K562 (cell line): Measurements from ENCODE around the gene RAI1. TPM values are rescaled to one million over a fixed set of nuclear protein-coding genes. Genes with fewer than 3 reads are reported as not detected.

ENCODE experiments used
- ATAC-seq: fragments of 200-7000 bp; cut with Tn5 transposase; 3 replicates; pipeline ENCODE4 v1.9.1; 2020; ENCODE audit warnings: moderate library complexity
- BruUV-seq: library from RNA; stranded (reverse); fragments of 400-500 nt; replicated peaks from 2 replicates; lab custom pipeline; 2021; lab: Mats Ljungman, UMichigan
- CTCF ChIA-PET: fragments of 300-600 bp; formaldehyde crosslinking; extraction: SDS; loops from one replicate; lab custom pipeline; 2021; ENCODE audit warnings: low intra/inter-chr PET ratio; lab: Yijun Ruan, JAX
- POLR2A ChIA-PET: fragments of 300-600, 350-650 bp; sonication (Branson Sonifier 250); formaldehyde crosslinking; extraction: SDS; loops from one replicate; lab custom pipeline; 2021; ENCODE audit warnings: antibody characterized with exemption, inconsistent platforms; lab: Yijun Ruan, JAX
- DNase-seq, 4 experiments: peaks; one replicate each; pipeline versions ENCODE4 v3.0.0 to v3.0.0-alpha.2; 2011 to 2018; ENCODE audit warnings: low spot score in 3 of 4, mixed read lengths in 3 of 4; ENCODE audit errors: extremely low read depth in 1 of 4
- FAIRE-seq: peaks from 2 replicates; lab custom pipeline; 2011; peaks lifted over from hg19 to GRCh38; lab: Jason Lieb, UNC
- H2AFZ ChIP-seq: 2 replicates; pipeline ENCODE4 v1.6.0; 2011; ENCODE audit warnings: low read depth, low read length, control low read depth, inconsistent platforms
- H3K27ac ChIP-seq: fragments of 200-600 bp; 3 replicates; pipeline ENCODE4 v1.8.0; 2011; ENCODE audit warnings: low read depth, mild to moderate bottlenecking, control low read depth, inconsistent platforms, low read length, moderate library complexity, mixed read lengths; ENCODE audit errors: extremely low read depth
- H3K27me3 ChIP-seq, 2 experiments: fragments of 300-600 bp in 1 of 2; 2 replicates in 1 of 2; 3 replicates in 1 of 2; pipeline versions ENCODE4 v1.6.0 to v1.8.0; 2011; ENCODE audit warnings: inconsistent platforms in 2 of 2, low read length in 2 of 2, mild to moderate bottlenecking in 1 of 2, mixed read lengths in 1 of 2, moderate library complexity in 1 of 2; ENCODE audit not compliant: control insufficient read depth in 2 of 2, insufficient read depth in 2 of 2
- H3K36me3 ChIP-seq: fragments of 300-600 bp; 3 replicates; pipeline ENCODE4 v1.8.0; 2011; ENCODE audit warnings: mild to moderate bottlenecking, low read length, inconsistent platforms; ENCODE audit not compliant: control insufficient read depth, insufficient read depth
- H3K4me1 ChIP-seq, 2 experiments: fragments of 200-600 bp in 1 of 2; replicated peaks in 1 of 2; 2 replicates in 1 of 2; 3 replicates in 1 of 2; pipeline versions ENCODE4 v1.5.1 to v1.8.0; 2011; ENCODE audit warnings: inconsistent platforms in 2 of 2, low read length in 2 of 2, mild to moderate bottlenecking in 1 of 2, mixed read lengths in 1 of 2, moderate library complexity in 1 of 2; ENCODE audit not compliant: control insufficient read depth in 2 of 2, insufficient read depth in 2 of 2
- H3K4me2 ChIP-seq: 2 replicates; pipeline ENCODE4 v1.6.1; 2011; ENCODE audit warnings: low read length, control low read depth, inconsistent platforms, mixed read lengths; ENCODE audit not compliant: insufficient read depth
- H3K4me3 ChIP-seq: fragments of 200-600 bp; sonication (generic), shearing (Covaris generic); 2 replicates; pipeline ENCODE4 v1.5.1; 2016; ENCODE audit warnings: control low read depth, inconsistent platforms
- H3K79me2 ChIP-seq: fragments of 200-600 bp; 3 replicates; pipeline ENCODE4 v1.8.0; 2011; ENCODE audit warnings: low read length, inconsistent platforms; ENCODE audit not compliant: control insufficient read depth, insufficient read depth
- H3K9ac ChIP-seq, 2 experiments: 2 replicates each; pipeline versions ENCODE4 v1.6.0 to v1.6.1; 2011; ENCODE audit warnings: low read depth in 2 of 2, low read length in 2 of 2, control low read depth in 1 of 2, inconsistent platforms in 1 of 2, mild to moderate bottlenecking in 1 of 2, mixed read lengths in 1 of 2; ENCODE audit not compliant: insufficient read depth in 1 of 2
- H3K9me1 ChIP-seq: one replicate; pipeline ENCODE4 v1.6.0; 2011; ENCODE audit warnings: inconsistent platforms, mild to moderate bottlenecking, low read length, moderate library complexity; ENCODE audit not compliant: control insufficient read depth, insufficient read depth
- H3K9me3 ChIP-seq: replicated peaks from 2 replicates; pipeline ENCODE4 v1.5.1; 2011; ENCODE audit warnings: low read depth, low read length, inconsistent platforms; ENCODE audit not compliant: control insufficient read depth, insufficient read depth
- H4K20me1 ChIP-seq: replicated peaks from 2 replicates; pipeline ENCODE4 v1.6.1; 2011; ENCODE audit warnings: low read length, inconsistent platforms, mixed read lengths; ENCODE audit not compliant: control insufficient read depth, insufficient read depth
- CXXC5 ChIP-seq: fragments of 250-450 bp; sonication (Bioruptor Pico); IDR thresholded peaks from 2 replicates; pipeline ENCODE4 v1.8.0; 2022; ENCODE audit warnings: inconsistent platforms, mild to moderate bottlenecking, moderate library complexity
- GTF3C2 ChIP-seq: IDR thresholded peaks from 3 replicates; pipeline ENCODE4 v1.6.1; 2011; ENCODE audit warnings: borderline replicate concordance, mild to moderate bottlenecking, moderate library complexity; ENCODE audit not compliant: insufficient read length; ENCODE audit errors: extremely low read depth
- WGBS: fragments of 100-300 bp; shearing (Covaris generic); methylation state at CpG from one replicate; pipeline ENCODE4 v1.1.6; 2016; ENCODE audit warnings: low coverage, mixed read lengths; ENCODE audit not compliant: insufficient coverage; ENCODE audit errors: missing lambda C conversion rate; 5-methylcytosine and 5-hydroxymethylcytosine counted together
- in situ Hi-C: fragments of 300-500 bp; cut with MboI; formaldehyde crosslinking; loops from 4 replicates; pipeline ENCODE4 v1.15.0; 2018; ENCODE audit warnings: inconsistent platforms, mixed read lengths
- intact Hi-C: fragments of 100-400 bp; cut with micrococcal nuclease; formaldehyde crosslinking; loops from 2 replicates; pipeline ENCODE4 v1.14.2; 2022
- polyA plus RNA-seq, 8 experiments: library from polyadenylated mRNA; depleted of rRNA in 4 of 8; stranded (reverse) in 5 of 8; unstranded in 3 of 8; fragments of >200 nt; fragmentation: Nextera tagmentation in 2 of 8; fragmentation: Illumina TruSeq in 1 of 8; extraction: Ambion mirVana in 2 of 8; extraction: Trizol in 1 of 8; gene quantifications; 2 replicates each; pipeline versions ENCODE4 v1.2.1 to v1.2.3, GENCODE V29; 2011 to 2014; ENCODE audit warnings: inconsistent platforms in 1 of 8, missing spikeins in 1 of 8
- total RNA-seq, 7 experiments: library from RNA; depleted of rRNA in 6 of 7; stranded (reverse); fragments of >200 nt in 6 of 7; fragmentation: Illumina TruSeq in 2 of 7; extraction: Trizol in 2 of 7; gene quantifications; 2 replicates each; pipeline versions ENCODE4 v1.2.1 to v1.2.3, GENCODE V29; 2011 to 2021; ENCODE audit warnings: low replicate concordance in 1 of 7

Gene RAI1
- total and polyA plus RNA-seq, 9 of the 15 experiments (the other 6 are each of a cell fraction or from before 2014, with no cell fraction given) = 0.68 to 19.9 (median 5.5) TPM

GRCh38 chr17:17848311-17849082 is 167.2 kb downstream of the RAI1 start:
- 86% methylated on average over 5 of the region's 10 CpGs for WGBS
- BruUV-seq = no TSS peak
- POLR2A ChIA-PET = interaction anchor here (2.7 to 5.7 kb wide), 2 partner anchors 8 to 10 kb away, joined by 14 to 39 read pairs; no protein-coding TSS in a partner anchor
- ATAC-seq = no peak
- no peak overlapping the region for H3K4me3 ChIP-seq
- H3K36me3 ChIP-seq = no peaks in the 10 kb centered on the region
- intact Hi-C loops = no loop called here
- no peak overlapping the region for H3K4me2 ChIP-seq
- H3K9ac ChIP-seq = peak overlapping the region in 1 of 2 experiments; percentile 36; a peak in 2 of 4 replicates
- TF ChIP-seq CXXC5 (no peak), GTF3C2 (no peak)
- TF ChIP-seq, all 486 proteins: peak for 0
- H3K27me3 ChIP-seq = no peaks in the 10 kb centered on the region
- no peak for FAIRE-seq
- peak overlapping the region; percentile 94; the same call in 1 of the 3 replicates for H3K27ac ChIP-seq
- no peaks in the 10 kb centered on the region for H3K79me2 ChIP-seq
- H3K4me1 ChIP-seq = peaks cover 40 to 77% of the 10 kb centered on the region in 2 experiments
- CTCF ChIA-PET = no interaction called here
- H3K9me1 ChIP-seq = no peaks in the 10 kb centered on the region
- H3K9me3 ChIP-seq = no peaks in the 10 kb centered on the region
- in situ Hi-C loops = no loop called here
- H2AFZ ChIP-seq = no peak overlapping the region
- H4K20me1 ChIP-seq = no peaks in the 10 kb centered on the region
- DNase-seq = no peak
